ENCODE results near the gene KIF25. TPM values are rescaled to one million over a fixed set of nuclear protein-coding genes. Genes with fewer than 3 reads are reported as not detected.

KIF25 gene
- total and polyA plus RNA-seq, 8 donors: 0.31 to 0.37 (median 0.33) TPM; not detected in 5

- no peaks in the 10 kb centered on the region for H3K36me3 ChIP-seq
- H3K9me3 ChIP-seq: no peaks in the 10 kb centered on the region
- no peak overlapping the region for H3K27ac ChIP-seq
- intact Hi-C loops (cut with DNase I; ENCODE audit: low total_unique reads): no loop called here
- no peaks in the 10 kb centered on the region for H3K27me3 ChIP-seq
- no peak for TF ChIP-seq POLR2A (IDR thresholded peaks at IDR 0.05)
- TF ChIP-seq POLR2AphosphoS5 (IDR thresholded peaks at IDR 0.05): no peak
- TF ChIP-seq, protein P1, sequence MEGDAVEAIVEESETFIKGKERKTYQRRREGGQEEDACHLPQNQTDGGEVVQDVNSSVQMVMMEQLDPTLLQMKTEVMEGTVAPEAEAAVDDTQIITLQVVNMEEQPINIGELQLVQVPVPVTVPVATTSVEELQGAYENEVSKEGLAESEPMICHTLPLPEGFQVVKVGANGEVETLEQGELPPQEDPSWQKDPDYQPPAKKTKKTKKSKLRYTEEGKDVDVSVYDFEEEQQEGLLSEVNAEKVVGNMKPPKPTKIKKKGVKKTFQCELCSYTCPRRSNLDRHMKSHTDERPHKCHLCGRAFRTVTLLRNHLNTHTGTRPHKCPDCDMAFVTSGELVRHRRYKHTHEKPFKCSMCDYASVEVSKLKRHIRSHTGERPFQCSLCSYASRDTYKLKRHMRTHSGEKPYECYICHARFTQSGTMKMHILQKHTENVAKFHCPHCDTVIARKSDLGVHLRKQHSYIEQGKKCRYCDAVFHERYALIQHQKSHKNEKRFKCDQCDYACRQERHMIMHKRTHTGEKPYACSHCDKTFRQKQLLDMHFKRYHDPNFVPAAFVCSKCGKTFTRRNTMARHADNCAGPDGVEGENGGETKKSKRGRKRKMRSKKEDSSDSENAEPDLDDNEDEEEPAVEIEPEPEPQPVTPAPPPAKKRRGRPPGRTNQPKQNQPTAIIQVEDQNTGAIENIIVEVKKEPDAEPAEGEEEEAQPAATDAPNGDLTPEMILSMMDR (IDR thresholded peaks at IDR 0.05): no peak
- TF ChIP-seq EP300 (IDR thresholded peaks at IDR 0.05): no peak
- WGBS, 5 donors: 90 to 94% (median 93%) methylated on average over 10 to 11 of the region's 11 CpGs
- no peak for DNase-seq
- peaks cover 0 to 17% (median 9%) of the 10 kb centered on the region in 4 donors for H3K4me1 ChIP-seq
- no peak overlapping the region for H3K4me3 ChIP-seq
These were observed 66.8 kb downstream of the KIF25 start for GRCh38 chr6:168064226-168064807.

GRCh38 chr6:168067081-168067759 is 69.7 kb downstream of the KIF25 start:
- H3K27ac ChIP-seq: no peak overlapping the region
- peaks cover 0 to 4% (median 0%) of the 10 kb centered on the region in 4 donors for H3K4me1 ChIP-seq
- no peaks in the 10 kb centered on the region for H3K9me3 ChIP-seq
- 89 to 93% (median 91%) methylated on average over 22 to 24 of the region's 24 CpGs for WGBS, 5 donors
- no peak for DNase-seq
- no peak overlapping the region for H3K4me3 ChIP-seq
- TF ChIP-seq EP300 (IDR thresholded peaks at IDR 0.05) (no peak), POLR2AphosphoS5 (IDR thresholded peaks at IDR 0.05) (no peak), POLR2A (IDR thresholded peaks at IDR 0.05) (no peak)
- TF ChIP-seq, protein P1 (IDR thresholded peaks at IDR 0.05): no peak
- no peaks in the 10 kb centered on the region for H3K27me3 ChIP-seq
- no peaks in the 10 kb centered on the region for H3K36me3 ChIP-seq
- intact Hi-C loops (cut with DNase I; ENCODE audit: low total_unique reads): no loop called here

DNA sequence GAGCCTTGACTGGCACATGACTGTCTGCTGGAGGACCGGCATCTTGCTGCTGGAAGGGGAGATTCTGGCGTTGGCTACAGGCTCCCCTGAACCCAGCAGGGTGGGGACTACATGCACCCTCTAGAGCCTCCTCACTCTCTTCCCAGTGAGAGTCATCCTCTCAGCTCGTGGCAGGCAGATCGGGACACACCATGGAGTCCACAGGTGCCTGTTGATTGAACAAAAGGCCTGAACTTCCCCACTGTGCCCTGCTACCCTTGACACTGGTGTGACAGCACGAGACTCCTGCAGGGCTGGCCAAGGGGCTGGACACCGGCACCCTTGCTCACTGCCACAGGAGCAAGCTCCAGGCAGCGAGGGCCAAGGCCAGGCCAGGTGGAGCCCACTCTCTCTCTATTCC is 73.3 kb downstream of the KIF25 start:
- no peak overlapping the region for H3K27ac ChIP-seq
- H3K4me3 ChIP-seq: no peak overlapping the region
- intact Hi-C loops (cut with DNase I; ENCODE audit: low total_unique reads): no loop called here
- no peaks in the 10 kb centered on the region for H3K9me3 ChIP-seq
- H3K27me3 ChIP-seq: no peaks in the 10 kb centered on the region
- H3K36me3 ChIP-seq: no peaks in the 10 kb centered on the region
- TF ChIP-seq, protein P1 (IDR thresholded peaks at IDR 0.05): no peak
- TF ChIP-seq EP300 (IDR thresholded peaks at IDR 0.05): no peak
- TF ChIP-seq POLR2A (IDR thresholded peaks at IDR 0.05): no peak
- no peak for TF ChIP-seq POLR2AphosphoS5 (IDR thresholded peaks at IDR 0.05)
- peaks cover 0 to 4% (median 0%) of the 10 kb centered on the region in 4 donors for H3K4me1 ChIP-seq
- WGBS, 5 donors: 83 to 91% (median 90%) methylated on average over 7 of the region's 7 CpGs
- no peak for DNase-seq

DNA sequence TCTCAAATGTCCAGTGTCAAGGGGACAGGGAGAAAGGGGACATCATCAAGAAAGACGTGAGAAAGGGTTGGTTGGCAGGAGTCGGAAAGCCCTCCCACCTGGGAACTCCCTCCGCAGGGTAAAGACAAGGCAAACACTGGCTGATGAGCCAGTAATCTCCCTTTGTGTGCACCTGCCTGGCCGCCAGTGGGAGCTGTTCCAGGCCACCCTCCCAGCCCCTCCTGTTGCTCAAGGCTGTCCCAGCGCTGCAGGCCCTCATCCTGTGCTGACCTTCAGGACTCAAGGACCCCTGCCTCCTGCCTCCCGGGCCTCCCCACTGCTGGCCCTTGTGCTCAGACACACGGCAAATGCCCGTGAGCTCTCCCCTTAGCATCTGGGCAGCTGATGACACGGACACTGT is 74.1 kb downstream of the KIF25 start:
- peaks cover 0 to 4% (median 0%) of the 10 kb centered on the region in 4 donors for H3K4me1 ChIP-seq
- no peak for TF ChIP-seq POLR2AphosphoS5 (IDR thresholded peaks at IDR 0.05)
- TF ChIP-seq, protein P1 (IDR thresholded peaks at IDR 0.05): peak in 1 of 7 experiments; percentile 17
- intact Hi-C loops (cut with DNase I; ENCODE audit: low total_unique reads): no loop called here
- WGBS, 5 donors: 69 to 88% (median 78%) methylated on average over 7 to 9 of the region's 9 CpGs
- no peak overlapping the region for H3K27ac ChIP-seq
- H3K9me3 ChIP-seq: no peaks in the 10 kb centered on the region
- peak in 1 of 2 donors; percentile 51 for DNase-seq
- H3K4me3 ChIP-seq: no peak overlapping the region
- no peaks in the 10 kb centered on the region for H3K27me3 ChIP-seq
- no peaks in the 10 kb centered on the region for H3K36me3 ChIP-seq
